Activated T-cell treated with anti-CD3 and anti-CD28 coated beads, Interleukin-2, amount 50 U/mL, for 24 hours (primary cell): ENCODE measurements around the gene PHKG1.
"Not testable (repeated sequence)": the region's sequence is repeated elsewhere in the genome, so short reads cannot be mapped to it uniquely, and the experiment has no call there.

Experiments
- DNase-seq: peaks from one replicate; pipeline ENCODE4 v3.0.0-alpha.2; 2020
- H3K27ac Mint-ChIP-seq: 2 replicates; pipeline ENCODE4 v1.8.0; 2020; ENCODE audit warnings: mild to moderate bottlenecking, mixed read lengths
- H3K27me3 Mint-ChIP-seq: 2 replicates; pipeline ENCODE4 v1.8.0; 2020; ENCODE audit warnings: mixed read lengths
- H3K36me3 Mint-ChIP-seq: 2 replicates; pipeline ENCODE4 v1.8.0; 2020; ENCODE audit warnings: low read depth, mixed read lengths
- H3K4me1 Mint-ChIP-seq: 2 replicates; pipeline ENCODE4 v1.8.0; 2020; ENCODE audit warnings: low read depth, mixed read lengths
- H3K4me3 Mint-ChIP-seq: 2 replicates; pipeline ENCODE4 v1.8.0; 2020; ENCODE audit warnings: mild to moderate bottlenecking, moderate library complexity, mixed read lengths
- H3K9me3 Mint-ChIP-seq: 2 replicates; pipeline ENCODE4 v1.8.0; 2020; ENCODE audit warnings: mixed read lengths

PHKG1 gene

GRCh38 chr7:56033671-56034432 is 58.9 kb downstream of the PHKG1 start:
- no peaks in the 10 kb centered on the region for H3K27me3 Mint-ChIP-seq
- H3K36me3 Mint-ChIP-seq: peaks cover 36% of the 10 kb centered on the region
- H3K4me1 Mint-ChIP-seq: peaks cover 14% of the 10 kb centered on the region
- peak overlapping the region; percentile 84 for H3K27ac Mint-ChIP-seq
- DNase-seq: peak; percentile 81
- no peaks in the 10 kb centered on the region for H3K9me3 Mint-ChIP-seq
- peak overlapping the region; percentile 82 for H3K4me3 Mint-ChIP-seq

GRCh38 chr7:56032578-56032977 is 60.2 kb downstream of the PHKG1 start:
- not testable (repeated sequence) for H3K27me3 Mint-ChIP-seq, DNase-seq, H3K9me3 Mint-ChIP-seq, H3K27ac Mint-ChIP-seq
- Mint-ChIP-seq H3K4me1 (peaks cover 14% of the 10 kb centered on the region), H3K4me3 (peak overlapping the region; percentile 47), H3K36me3 (peaks cover 41% of the 10 kb centered on the region)

- H3K36me3 Mint-ChIP-seq: peaks cover 50% of the 10 kb centered on the region
- DNase-seq, H3K27me3 Mint-ChIP-seq, H3K4me3 Mint-ChIP-seq, H3K27ac Mint-ChIP-seq, H3K9me3 Mint-ChIP-seq: not testable (repeated sequence)
- H3K4me1 Mint-ChIP-seq: peaks cover 14% of the 10 kb centered on the region
Measured at GRCh38 chr7:56031556-56031955, 61.2 kb downstream of the PHKG1 start.

- no peak for DNase-seq
- no peaks in the 10 kb centered on the region for H3K9me3 Mint-ChIP-seq
- peaks cover 57% of the 10 kb centered on the region for H3K36me3 Mint-ChIP-seq
- no peaks in the 10 kb centered on the region for H3K27me3 Mint-ChIP-seq
- H3K4me1 Mint-ChIP-seq: peaks cover 14% of the 10 kb centered on the region
- H3K27ac Mint-ChIP-seq: no peak overlapping the region
- no peak overlapping the region for H3K4me3 Mint-ChIP-seq
Measured at GRCh38 chr7:56030340-56030739, 62.4 kb downstream of the PHKG1 start.
